ENCODE results near the gene ANKS1B. TPM values are rescaled to one million over a fixed set of nuclear protein-coding genes. Genes with fewer than 3 reads are reported as not detected.

The ANKS1B gene
- total RNA-seq, 1 experiment from 2014 or later, result 0.61 TPM

DNA sequence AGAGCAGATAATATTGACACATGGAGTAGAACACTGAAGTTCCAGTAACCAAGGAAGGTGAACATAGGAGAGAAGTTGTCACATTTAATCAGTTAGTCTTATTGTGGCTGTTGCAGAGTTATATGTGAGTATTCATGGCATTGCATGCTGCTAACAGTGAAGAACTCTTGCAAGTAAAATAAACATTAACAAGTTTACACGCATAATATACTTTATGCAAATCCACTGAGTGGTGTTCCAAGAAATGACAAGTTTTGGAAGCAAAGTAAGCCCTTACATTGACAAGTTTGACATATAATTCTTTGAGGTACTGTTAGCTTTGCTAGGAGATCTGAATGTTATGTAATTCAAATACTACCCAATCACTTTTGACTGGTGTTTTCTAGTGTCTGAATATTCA is 125.6 kb downstream of the ANKS1B start:
- Histone ChIP-seq H3K27me3 (replicated peaks; ENCODE audit: control insufficient read depth, insufficient read depth, low read length) (no peaks in the 10 kb centered on the region), H3K9me3 (no peaks in the 10 kb centered on the region), H3K4me3 (ENCODE audit: low read depth, low read length) (no peak overlapping the region), H3K4me1 (no peaks in the 10 kb centered on the region), H3K36me3 (ENCODE audit: control insufficient read depth, insufficient read depth, low read length) (no peaks in the 10 kb centered on the region)
- no peak for DNase-seq
- H3K9me3 Mint-ChIP-seq (ENCODE audit: unreplicated experiment), result no peaks in the 10 kb centered on the region
- intact Hi-C loops (cut with micrococcal nuclease; ENCODE audit: unreplicated experiment), result no loop called here
- TF ChIP-seq, protein P1, sequence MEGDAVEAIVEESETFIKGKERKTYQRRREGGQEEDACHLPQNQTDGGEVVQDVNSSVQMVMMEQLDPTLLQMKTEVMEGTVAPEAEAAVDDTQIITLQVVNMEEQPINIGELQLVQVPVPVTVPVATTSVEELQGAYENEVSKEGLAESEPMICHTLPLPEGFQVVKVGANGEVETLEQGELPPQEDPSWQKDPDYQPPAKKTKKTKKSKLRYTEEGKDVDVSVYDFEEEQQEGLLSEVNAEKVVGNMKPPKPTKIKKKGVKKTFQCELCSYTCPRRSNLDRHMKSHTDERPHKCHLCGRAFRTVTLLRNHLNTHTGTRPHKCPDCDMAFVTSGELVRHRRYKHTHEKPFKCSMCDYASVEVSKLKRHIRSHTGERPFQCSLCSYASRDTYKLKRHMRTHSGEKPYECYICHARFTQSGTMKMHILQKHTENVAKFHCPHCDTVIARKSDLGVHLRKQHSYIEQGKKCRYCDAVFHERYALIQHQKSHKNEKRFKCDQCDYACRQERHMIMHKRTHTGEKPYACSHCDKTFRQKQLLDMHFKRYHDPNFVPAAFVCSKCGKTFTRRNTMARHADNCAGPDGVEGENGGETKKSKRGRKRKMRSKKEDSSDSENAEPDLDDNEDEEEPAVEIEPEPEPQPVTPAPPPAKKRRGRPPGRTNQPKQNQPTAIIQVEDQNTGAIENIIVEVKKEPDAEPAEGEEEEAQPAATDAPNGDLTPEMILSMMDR (IDR thresholded peaks at IDR 0.05; ENCODE audit: insufficient read depth in 1 of 2, low read depth in 1 of 2, low read length in 1 of 2, severe bottlenecking in 1 of 2, unreplicated experiment in 1 of 2), result no peak
- no TSS peak for BruUV-seq (replicated peaks)
- H3K27ac Mint-ChIP-seq (ENCODE audit: unreplicated experiment), result no peak overlapping the region
- H3K4me3 Mint-ChIP-seq (ENCODE audit: unreplicated experiment), result no peak overlapping the region
- ChIA-PET CTCF (no interaction called here), POLR2A (no interaction called here)
- H3K4me1 Mint-ChIP-seq (ENCODE audit: low read depth, unreplicated experiment), result no peaks in the 10 kb centered on the region
- H3K36me3 Mint-ChIP-seq (ENCODE audit: insufficient read depth, unreplicated experiment), result no peaks in the 10 kb centered on the region
- peaks cover 13% of the 10 kb centered on the region for H3K27me3 Mint-ChIP-seq (ENCODE audit: insufficient read depth, unreplicated experiment)

DNA sequence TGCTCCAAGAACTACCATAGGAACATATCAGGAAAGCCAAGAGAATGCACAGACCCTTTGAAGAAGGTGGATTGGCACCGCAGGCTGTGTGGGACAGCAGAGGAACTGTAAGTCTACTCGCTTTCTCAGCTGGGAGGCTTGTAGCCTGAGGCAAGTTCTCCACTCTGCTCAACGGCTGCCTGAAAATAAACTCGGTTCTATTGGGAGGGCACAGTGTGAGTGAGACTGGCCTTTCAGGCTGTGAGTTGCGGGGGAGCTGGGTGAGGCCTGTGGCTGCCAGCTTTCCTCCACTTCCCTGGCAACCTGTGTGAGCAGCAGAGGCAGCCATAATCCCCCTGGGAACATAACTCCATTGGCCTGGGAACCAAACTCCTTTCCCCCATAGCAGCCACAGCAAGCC is 132.1 kb downstream of the ANKS1B start:
- BruUV-seq (replicated peaks), result no TSS peak
- Histone ChIP-seq H3K4me3 (ENCODE audit: low read depth, low read length) (no peak overlapping the region), H3K27me3 (replicated peaks; ENCODE audit: control insufficient read depth, insufficient read depth, low read length) (no peaks in the 10 kb centered on the region), H3K36me3 (ENCODE audit: control insufficient read depth, insufficient read depth, low read length) (no peaks in the 10 kb centered on the region), H3K9me3 (no peaks in the 10 kb centered on the region), H3K4me1 (no peaks in the 10 kb centered on the region)
- ChIA-PET CTCF (no interaction called here), POLR2A (no interaction called here)
- H3K27ac Mint-ChIP-seq (ENCODE audit: unreplicated experiment), result no peak overlapping the region
- TF ChIP-seq, protein P1 (IDR thresholded peaks at IDR 0.05; ENCODE audit: insufficient read depth in 1 of 2, low read depth in 1 of 2, low read length in 1 of 2, severe bottlenecking in 1 of 2, unreplicated experiment in 1 of 2), result no peak
- no peaks in the 10 kb centered on the region for H3K36me3 Mint-ChIP-seq (ENCODE audit: insufficient read depth, unreplicated experiment)
- H3K4me3 Mint-ChIP-seq (ENCODE audit: unreplicated experiment), result no peak overlapping the region
- peaks cover 5% of the 10 kb centered on the region for H3K4me1 Mint-ChIP-seq (ENCODE audit: low read depth, unreplicated experiment)
- H3K27me3 Mint-ChIP-seq (ENCODE audit: insufficient read depth, unreplicated experiment), result peaks cover 8% of the 10 kb centered on the region
- no peaks in the 10 kb centered on the region for H3K9me3 Mint-ChIP-seq (ENCODE audit: unreplicated experiment)
- DNase-seq, result no peak
- intact Hi-C loops (cut with micrococcal nuclease; ENCODE audit: unreplicated experiment), result no loop called here

DNA sequence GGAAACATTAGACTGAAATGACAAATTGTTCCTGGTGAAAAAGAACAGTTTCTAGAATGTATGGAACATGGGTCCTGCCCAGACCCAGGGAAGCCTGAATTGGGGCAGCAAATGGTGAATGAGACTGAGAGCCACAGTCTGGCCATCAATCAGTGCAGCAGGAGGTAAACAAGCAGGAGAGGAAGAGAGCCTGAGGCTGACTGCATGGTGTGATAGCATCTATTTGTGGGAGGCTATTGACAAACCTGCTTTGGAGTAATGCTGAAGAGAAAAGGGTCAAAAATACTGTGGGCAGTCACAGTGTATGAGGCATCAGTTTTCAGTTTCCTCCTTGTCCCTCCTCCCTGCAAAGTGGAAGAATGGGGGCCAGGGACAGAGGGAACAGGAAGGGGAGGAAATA is 136.8 kb downstream of the ANKS1B start:
- H3K27me3 Mint-ChIP-seq (ENCODE audit: insufficient read depth, unreplicated experiment), result peaks cover 11% of the 10 kb centered on the region
- no peak overlapping the region for H3K4me3 Mint-ChIP-seq (ENCODE audit: unreplicated experiment)
- BruUV-seq (replicated peaks), result no TSS peak
- no peaks in the 10 kb centered on the region for H3K9me3 Mint-ChIP-seq (ENCODE audit: unreplicated experiment)
- H3K36me3 Mint-ChIP-seq (ENCODE audit: insufficient read depth, unreplicated experiment), result no peaks in the 10 kb centered on the region
- no peaks in the 10 kb centered on the region for H3K4me1 ChIP-seq
- H3K36me3 ChIP-seq (ENCODE audit: control insufficient read depth, insufficient read depth, low read length), result no peaks in the 10 kb centered on the region
- DNase-seq, result no peak
- H3K4me3 ChIP-seq (ENCODE audit: low read depth, low read length), result no peak overlapping the region
- H3K4me1 Mint-ChIP-seq (ENCODE audit: low read depth, unreplicated experiment), result peaks cover 5% of the 10 kb centered on the region
- TF ChIP-seq, protein P1 (IDR thresholded peaks at IDR 0.05; ENCODE audit: insufficient read depth in 1 of 2, low read depth in 1 of 2, low read length in 1 of 2, severe bottlenecking in 1 of 2, unreplicated experiment in 1 of 2), result no peak
- POLR2A ChIA-PET, result no interaction called here
- intact Hi-C loops (cut with micrococcal nuclease; ENCODE audit: unreplicated experiment), result no loop called here
- no peaks in the 10 kb centered on the region for H3K9me3 ChIP-seq
- no peaks in the 10 kb centered on the region for H3K27me3 ChIP-seq (replicated peaks; ENCODE audit: control insufficient read depth, insufficient read depth, low read length)
- no peak overlapping the region for H3K27ac Mint-ChIP-seq (ENCODE audit: unreplicated experiment)
- CTCF ChIA-PET, result no interaction called here

All from Caco-2 (cell line).